Mucosa of descending colon (tissue), 3 donors: ENCODE results near the gene CDK2. TPM values are rescaled to one million over a fixed set of nuclear protein-coding genes. Genes with fewer than 3 reads are reported as not detected.

ENCODE experiments used
- ATAC-seq: fragments of 200-7000 bp; cut with Tn5 transposase; one replicate; pipeline ENCODE4 v1.9.1; 2020; ENCODE audit warnings: mild to moderate bottlenecking, moderate library complexity
- DNase-seq, 3 donors: peaks; one replicate each; pipeline ENCODE4 v3.0.0-alpha.2; 2020
- H3K36me3 ChIP-seq: fragments of 200-600 bp; one replicate; pipeline ENCODE4 v1.8.0; 2021; ENCODE audit warnings: low read depth, mild to moderate bottlenecking
- H3K4me1 ChIP-seq: fragments of 200-600 bp; one replicate; pipeline ENCODE4 v1.8.0; 2021; ENCODE audit warnings: low read depth, mild to moderate bottlenecking
- H3K4me3 ChIP-seq: fragments of 200-600 bp; one replicate; pipeline ENCODE4 v1.8.0; 2021; ENCODE audit warnings: mild to moderate bottlenecking
- H3K9me3 ChIP-seq: fragments of 200-600 bp; one replicate; pipeline ENCODE4 v1.8.0; 2021; ENCODE audit warnings: mild to moderate bottlenecking
- intact Hi-C, 2 donors: fragments of 100-400 bp; cut with DNase I in 1 of 2; cut with micrococcal nuclease in 1 of 2; formaldehyde crosslinking; loops; one replicate each; pipeline versions ENCODE4 v1.11.0 to v1.11.1; 2022; cut with DNase I, micrococcal nuclease
- total RNA-seq, 3 donors: library from RNA; stranded (reverse); fragmentation: NEBNext Ultra II Directional in 2 of 3; extraction: Animal tissue kit (Norgen Biotek cat#: 25700) in 2 of 3; gene quantifications; one replicate each; pipeline versions ENCODE4 v1.2.1 to v1.2.4, GENCODE V29; 2021 to 2023
- TF ChIP-seq, protein P1 (sequence below): fragments of 200-600 bp; IDR thresholded peaks from one replicate; pipeline ENCODE4 v1.8.0; 2022; ENCODE audit warnings: antibody characterized with exemption, mild to moderate bottlenecking
- donor health status: DM: no; HTN: no; CAD: no; lungs with moderate emphysema.
- donor health status: DM: no; HTN: no; CAD: no.
- donor health status: DM: no; HTN: yes; CAD: no.

The CDK2 gene
- total RNA-seq, 3 donors from 2014 or later, result 17.1 to 22.1 (median 20.8) TPM

- Histone ChIP-seq H3K4me3 (no peak overlapping the region), H3K4me1 (peaks cover 31% of the 10 kb centered on the region), H3K9me3 (no peaks in the 10 kb centered on the region), H3K36me3 (peaks cover 7% of the 10 kb centered on the region)
- ATAC-seq, result no peak
- TF ChIP-seq, protein P1, sequence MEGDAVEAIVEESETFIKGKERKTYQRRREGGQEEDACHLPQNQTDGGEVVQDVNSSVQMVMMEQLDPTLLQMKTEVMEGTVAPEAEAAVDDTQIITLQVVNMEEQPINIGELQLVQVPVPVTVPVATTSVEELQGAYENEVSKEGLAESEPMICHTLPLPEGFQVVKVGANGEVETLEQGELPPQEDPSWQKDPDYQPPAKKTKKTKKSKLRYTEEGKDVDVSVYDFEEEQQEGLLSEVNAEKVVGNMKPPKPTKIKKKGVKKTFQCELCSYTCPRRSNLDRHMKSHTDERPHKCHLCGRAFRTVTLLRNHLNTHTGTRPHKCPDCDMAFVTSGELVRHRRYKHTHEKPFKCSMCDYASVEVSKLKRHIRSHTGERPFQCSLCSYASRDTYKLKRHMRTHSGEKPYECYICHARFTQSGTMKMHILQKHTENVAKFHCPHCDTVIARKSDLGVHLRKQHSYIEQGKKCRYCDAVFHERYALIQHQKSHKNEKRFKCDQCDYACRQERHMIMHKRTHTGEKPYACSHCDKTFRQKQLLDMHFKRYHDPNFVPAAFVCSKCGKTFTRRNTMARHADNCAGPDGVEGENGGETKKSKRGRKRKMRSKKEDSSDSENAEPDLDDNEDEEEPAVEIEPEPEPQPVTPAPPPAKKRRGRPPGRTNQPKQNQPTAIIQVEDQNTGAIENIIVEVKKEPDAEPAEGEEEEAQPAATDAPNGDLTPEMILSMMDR, result no peak
- DNase-seq, result no peak
- intact Hi-C loops, result no loop called here
Observed at GRCh38 chr12:55972456-55972855, 5.8 kb downstream of the CDK2 start.

GRCh38 chr12:55972911-55973598 lies 6.4 kb downstream of the CDK2 start:
- Histone ChIP-seq H3K36me3 (peaks cover 7% of the 10 kb centered on the region), H3K9me3 (no peaks in the 10 kb centered on the region), H3K4me1 (peaks cover 35% of the 10 kb centered on the region), H3K4me3 (peak overlapping the region; percentile 94)
- intact Hi-C loops, result no loop called here
- DNase-seq (no peak), ATAC-seq (peak; percentile 13)
- TF ChIP-seq, protein P1, result no peak

- peak; percentile 97 to 100 (median 99) for DNase-seq
- TF ChIP-seq, protein P1, result peak; percentile 21
- Histone ChIP-seq H3K36me3 (peaks cover 7% of the 10 kb centered on the region), H3K4me3 (peak within 1 kb of the TSS; percentile 94), H3K9me3 (no peaks in the 10 kb centered on the region), H3K4me1 (peaks cover 35% of the 10 kb centered on the region)
- peak; percentile 90 for ATAC-seq
- intact Hi-C loops, result no loop called here
Observed at GRCh38 chr12:55973599-55974307, 7.1 kb downstream of the CDK2 start, which contains the start of gene RAB5B. Gene RAB5B (plus strand): TSS chr12:55974078. CDS start chr12:55986961, 12,883 bp downstream.

DNA sequence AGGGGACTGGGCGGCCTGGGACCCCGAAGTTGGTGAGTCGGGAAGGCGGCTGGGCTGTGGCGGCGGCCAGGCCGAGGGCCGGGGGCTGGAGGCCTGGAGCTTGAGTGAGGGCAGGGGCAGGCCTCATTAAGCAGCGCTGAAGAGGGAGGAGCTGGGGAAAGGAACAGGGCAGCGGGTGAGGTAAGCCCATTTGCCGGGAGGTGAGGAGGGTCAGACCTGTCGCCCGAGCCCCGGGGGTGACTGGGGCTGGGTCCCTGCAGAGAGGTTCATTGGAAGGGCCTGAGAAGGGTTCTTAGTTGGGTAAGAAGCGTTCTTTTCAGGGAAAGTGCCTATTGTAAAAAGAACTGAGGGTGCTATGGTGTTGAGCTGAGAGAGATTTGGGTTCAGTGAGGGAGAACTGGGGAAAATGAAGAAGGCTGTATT lies 7.7 kb downstream of the CDK2 start:
- intact Hi-C loops, result no loop called here
- Histone ChIP-seq H3K4me1 (peaks cover 35% of the 10 kb centered on the region), H3K4me3 (peak overlapping the region; percentile 94), H3K36me3 (peaks cover 7% of the 10 kb centered on the region), H3K9me3 (no peaks in the 10 kb centered on the region)
- TF ChIP-seq, protein P1, result no peak
- DNase-seq, result peak in 1 of 3 donors; percentile 60
- ATAC-seq, result peak; percentile 58

- peaks cover 6% of the 10 kb centered on the region for H3K36me3 ChIP-seq
- intact Hi-C loops, result no loop called here
- no peaks in the 10 kb centered on the region for H3K9me3 ChIP-seq
- TF ChIP-seq, protein P1, result no peak
- peaks cover 31% of the 10 kb centered on the region for H3K4me1 ChIP-seq
- H3K4me3 ChIP-seq, result no peak overlapping the region
- ATAC-seq (no peak), DNase-seq (no peak)
Observed at GRCh38 chr12:55978393-55978792, 11.8 kb downstream of the CDK2 start.
